ENCODE results near the gene RRP1.
"Not testable (repeated sequence)": the region's sequence is repeated elsewhere in the genome, so short reads cannot be mapped to it uniquely, and the experiment has no call there.

DNA sequence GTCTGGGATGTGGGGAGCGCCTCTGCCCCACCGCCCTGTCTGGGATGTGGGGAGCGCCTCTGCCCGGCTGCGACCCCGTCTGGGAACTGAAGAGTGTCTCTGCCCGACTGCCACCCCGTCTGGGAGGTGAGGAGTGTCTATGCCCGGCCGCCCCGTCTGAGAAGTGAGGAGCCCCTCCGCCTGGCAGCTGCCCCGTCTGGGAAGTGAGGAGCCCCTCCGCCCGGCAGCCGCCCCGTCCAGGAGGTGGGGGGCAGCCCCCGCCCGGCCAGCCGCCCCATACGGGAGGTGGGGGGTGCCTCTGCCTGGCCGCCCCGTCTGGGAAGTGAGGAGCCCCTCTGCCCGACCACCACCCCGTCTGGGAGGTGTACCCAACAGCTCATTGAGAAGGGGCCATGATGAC is 32.8 kb downstream of the RRP1 start:
- TF ChIP-seq, protein P1, sequence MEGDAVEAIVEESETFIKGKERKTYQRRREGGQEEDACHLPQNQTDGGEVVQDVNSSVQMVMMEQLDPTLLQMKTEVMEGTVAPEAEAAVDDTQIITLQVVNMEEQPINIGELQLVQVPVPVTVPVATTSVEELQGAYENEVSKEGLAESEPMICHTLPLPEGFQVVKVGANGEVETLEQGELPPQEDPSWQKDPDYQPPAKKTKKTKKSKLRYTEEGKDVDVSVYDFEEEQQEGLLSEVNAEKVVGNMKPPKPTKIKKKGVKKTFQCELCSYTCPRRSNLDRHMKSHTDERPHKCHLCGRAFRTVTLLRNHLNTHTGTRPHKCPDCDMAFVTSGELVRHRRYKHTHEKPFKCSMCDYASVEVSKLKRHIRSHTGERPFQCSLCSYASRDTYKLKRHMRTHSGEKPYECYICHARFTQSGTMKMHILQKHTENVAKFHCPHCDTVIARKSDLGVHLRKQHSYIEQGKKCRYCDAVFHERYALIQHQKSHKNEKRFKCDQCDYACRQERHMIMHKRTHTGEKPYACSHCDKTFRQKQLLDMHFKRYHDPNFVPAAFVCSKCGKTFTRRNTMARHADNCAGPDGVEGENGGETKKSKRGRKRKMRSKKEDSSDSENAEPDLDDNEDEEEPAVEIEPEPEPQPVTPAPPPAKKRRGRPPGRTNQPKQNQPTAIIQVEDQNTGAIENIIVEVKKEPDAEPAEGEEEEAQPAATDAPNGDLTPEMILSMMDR (conservative IDR thresholded peaks at IDR 0.05), result not testable (repeated sequence)
- not testable (repeated sequence) for TF ChIP-seq ZFX (IDR thresholded peaks at IDR 0.05)

Measured in C4-2B (cell line).